Endothelial cell of hepatic sinusoid (primary cell): ENCODE results near the gene SLC25A10.

ENCODE experiments used
- in situ Hi-C: cut with HindIII; loops from 2 replicates; pipeline ENCODE4 v1.10.0; 2017; ENCODE audit warnings: low sequenced_read_pairs

Gene SLC25A10

DNA sequence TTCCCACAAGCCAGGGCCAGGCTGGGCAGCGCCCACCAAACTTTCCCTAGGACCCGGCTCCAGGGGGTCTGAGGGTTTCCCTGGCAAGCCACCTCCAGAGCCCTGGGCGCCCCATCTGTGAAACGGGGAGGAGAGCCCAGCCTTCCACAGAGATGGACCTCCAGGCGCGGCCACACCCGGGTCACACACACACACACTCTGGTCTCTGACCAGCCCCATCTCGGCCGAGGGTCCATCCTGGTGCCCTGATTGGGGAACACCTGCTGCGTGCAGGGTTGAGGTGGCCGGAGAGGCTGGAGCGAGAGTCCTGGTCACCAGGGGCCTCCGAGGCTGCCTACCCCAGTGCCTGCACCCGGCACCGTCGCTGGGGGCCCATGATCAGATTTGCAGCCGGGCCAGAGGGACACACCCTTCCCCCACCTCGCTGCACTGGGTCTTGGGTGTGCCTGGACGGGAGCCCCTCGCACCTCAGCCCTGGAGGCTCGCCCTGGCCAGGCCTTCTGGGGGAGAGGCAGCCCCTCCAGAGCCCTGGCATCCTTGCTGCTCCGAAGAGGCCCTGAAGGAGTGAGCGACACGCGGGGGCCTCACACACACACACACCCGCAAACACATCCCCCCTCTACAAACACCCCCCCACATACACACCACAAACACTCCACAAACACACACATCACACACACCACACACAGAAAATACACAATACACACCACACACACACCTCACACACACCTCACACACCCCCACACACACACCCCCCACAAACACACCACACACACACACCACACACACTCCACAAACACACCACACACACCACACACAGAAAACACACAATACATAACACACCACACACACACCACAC lies 29.7 kb downstream of the SLC25A10 start:
- in situ Hi-C loops = no loop called here
